Mesenchymal stem cell (in vitro differentiated cells and primary cell): ENCODE data around the gene B9D1.
A peak's percentile ranks its signal among the peaks of the same experiment; 100 is the strongest.

Experiments used
- DNase-seq: peaks from one replicate; pipeline ENCODE4 v3.0.0-alpha.2; 2013
- H2AFZ ChIP-seq: one replicate; pipeline ENCODE4 v1.6.1; 2013; ENCODE audit warnings: low read depth, mild to moderate bottlenecking, control low read depth, inconsistent platforms, low read length, moderate library complexity
- H2AK5ac ChIP-seq: 2 replicates; pipeline ENCODE4 v1.6.1; 2013; ENCODE audit warnings: low read length, moderate library complexity, mild to moderate bottlenecking, inconsistent platforms; ENCODE audit not compliant: severe bottlenecking
- H2BK120ac ChIP-seq: one replicate; pipeline ENCODE4 v1.6.1; 2013; ENCODE audit warnings: low read depth, mild to moderate bottlenecking, inconsistent platforms, low read length, moderate library complexity
- H2BK12ac ChIP-seq, 2 experiments: one replicate each; pipeline ENCODE4 v1.6.1; 2013; ENCODE audit warnings: inconsistent platforms in 2 of 2, low read length in 2 of 2, mild to moderate bottlenecking in 2 of 2, moderate library complexity in 2 of 2, control low read depth in 1 of 2
- H2BK15ac ChIP-seq: one replicate; pipeline ENCODE4 v1.6.1; 2013; ENCODE audit warnings: mild to moderate bottlenecking, low read depth, inconsistent platforms; ENCODE audit not compliant: poor library complexity, severe bottlenecking
- H2BK5ac ChIP-seq: 2 replicates; pipeline ENCODE4 v1.6.1; 2013; ENCODE audit warnings: low read depth, mild to moderate bottlenecking, low read length, control low read depth, inconsistent platforms; ENCODE audit not compliant: poor library complexity, severe bottlenecking
- H3K14ac ChIP-seq, 2 experiments: one replicate each; pipeline ENCODE4 v1.6.1; 2013; ENCODE audit warnings: inconsistent platforms in 2 of 2, low read length in 2 of 2, control low read depth in 1 of 2, mild to moderate bottlenecking in 1 of 2, moderate library complexity in 1 of 2
- H3K18ac ChIP-seq, 2 experiments: one replicate each; pipeline ENCODE4 v1.6.1; 2013; ENCODE audit warnings: inconsistent platforms in 2 of 2, low read length in 2 of 2, control low read depth in 1 of 2, low read depth in 1 of 2, mild to moderate bottlenecking in 1 of 2
- H3K23ac ChIP-seq, 2 experiments: one replicate each; pipeline ENCODE4 v1.6.1; 2013; ENCODE audit warnings: inconsistent platforms in 2 of 2, low read length in 2 of 2, mild to moderate bottlenecking in 2 of 2, moderate library complexity in 2 of 2, control low read depth in 1 of 2
- H3K27ac ChIP-seq: 2 replicates; pipeline ENCODE4 v1.5.1; 2013; ENCODE audit warnings: mild to moderate bottlenecking, moderate library complexity, low read length, control low read depth, inconsistent platforms; ENCODE audit not compliant: poor library complexity, severe bottlenecking
- H3K27me3 ChIP-seq, 2 experiments: 2 replicates each; pipeline versions ENCODE4 v1.6.1 to v1.7.0; 2013; ENCODE audit warnings: low read length in 2 of 2, mild to moderate bottlenecking in 2 of 2, moderate library complexity in 2 of 2, control low read depth in 1 of 2, inconsistent platforms in 1 of 2; ENCODE audit not compliant: control insufficient read depth in 1 of 2, insufficient read depth in 1 of 2
- H3K36me3 ChIP-seq, 2 experiments: 2 replicates each; pipeline versions ENCODE4 v1.6.1 to v1.7.0; 2013; ENCODE audit warnings: low read length in 2 of 2, control low read depth in 1 of 2, inconsistent platforms in 1 of 2, low read depth in 1 of 2, mild to moderate bottlenecking in 1 of 2; ENCODE audit not compliant: insufficient read depth in 2 of 2, control insufficient read depth in 1 of 2
- H3K4ac ChIP-seq, 2 experiments: one replicate each; pipeline ENCODE4 v1.6.1; 2013; ENCODE audit warnings: inconsistent platforms in 2 of 2, low read length in 2 of 2, mild to moderate bottlenecking in 2 of 2, moderate library complexity in 2 of 2, control low read depth in 1 of 2, low read depth in 1 of 2
- H3K4me1 ChIP-seq: 2 replicates; pipeline ENCODE4 v1.6.1; 2013; ENCODE audit warnings: low read depth, low read length, control low read depth; ENCODE audit not compliant: control insufficient read depth, insufficient read depth
- H3K4me2 ChIP-seq: 2 replicates; pipeline ENCODE4 v1.6.1; 2013; ENCODE audit warnings: low read length, mild to moderate bottlenecking, inconsistent platforms; ENCODE audit not compliant: poor library complexity, severe bottlenecking
- H3K4me3 ChIP-seq, 2 experiments: 2 replicates each; pipeline versions ENCODE4 v1.5.1 to v1.7.0; 2013; ENCODE audit warnings: low read length in 2 of 2, mild to moderate bottlenecking in 2 of 2, control low read depth in 1 of 2, low read depth in 1 of 2; ENCODE audit not compliant: insufficient read depth in 1 of 2
- H3K79me1 ChIP-seq: replicated peaks from 2 replicates; pipeline ENCODE4 v1.6.1; 2013; ENCODE audit warnings: mild to moderate bottlenecking, control low read depth, low read length, inconsistent platforms; ENCODE audit not compliant: poor library complexity, severe bottlenecking
- H3K9ac ChIP-seq: 2 replicates; pipeline ENCODE4 v1.7.0; 2013; ENCODE audit warnings: mild to moderate bottlenecking, low read length, moderate library complexity
- H3K9me3 ChIP-seq: 2 replicates; pipeline ENCODE4 v1.7.0; 2013; ENCODE audit warnings: mild to moderate bottlenecking, low read length; ENCODE audit not compliant: control insufficient read depth
- H4K8ac ChIP-seq: one replicate; pipeline ENCODE4 v1.6.1; 2013; ENCODE audit warnings: inconsistent platforms, mild to moderate bottlenecking, low read length, moderate library complexity
- H4K91ac ChIP-seq: one replicate; pipeline ENCODE4 v1.6.1; 2013; ENCODE audit warnings: mild to moderate bottlenecking, low read length, inconsistent platforms
- WGBS: methylation state at CpG from one replicate; pipeline ENCODE4 v1.1.7; 2013; ENCODE audit warnings: mixed read lengths; 5-methylcytosine and 5-hydroxymethylcytosine counted together

Gene B9D1

GRCh38 chr17:19386974-19387920, 24.7 kb upstream of the B9D1 start, which contains the start of gene MFAP4:
Gene MFAP4 (minus strand): TSS chr17:19387190. CDS start chr17:19387155, 35 bp downstream.
- Histone ChIP-seq H3K27ac (peak within 1 kb of the TSS; percentile 28), H3K23ac (peak within 1 kb of the TSS in 1 of 2 experiments; percentile 57), H3K27me3 (peaks cover 0 to 11% of the 10 kb centered on the region in 2 experiments), H2BK5ac (no peak within 1 kb of the TSS), H4K91ac (peak within 1 kb of the TSS; percentile 92), H2BK12ac (peak within 1 kb of the TSS; percentile 89 to 92), H4K8ac (peak within 1 kb of the TSS; percentile 82), H3K18ac (peak within 1 kb of the TSS; percentile 82 to 96), H3K36me3 (peaks cover 36 to 41% of the 10 kb centered on the region in 2 experiments), H3K4me1 (peaks cover 33% of the 10 kb centered on the region), H2BK120ac (peak within 1 kb of the TSS; percentile 8), H2AFZ (no peak within 1 kb of the TSS), H3K14ac (peak within 1 kb of the TSS in 1 of 2 experiments; percentile 86), H3K4me3 (peak within 1 kb of the TSS in 1 of 2 experiments; percentile 69), H3K79me1 (peaks cover 18% of the 10 kb centered on the region), H3K4me2 (peak within 1 kb of the TSS; percentile 30), H2BK15ac (peak within 1 kb of the TSS; percentile 55), H2AK5ac (peak within 1 kb of the TSS; percentile 50), H3K4ac (peak within 1 kb of the TSS; percentile 79 to 89), H3K9ac (peak within 1 kb of the TSS; percentile 72), H3K9me3 (no peaks in the 10 kb centered on the region)
- DNase-seq: peak; percentile 81
- WGBS: 9% methylated on average over 15 of the region's 22 CpGs

- Histone ChIP-seq H2BK120ac (peak overlapping the region; percentile 8), H3K27me3 (peaks cover 0 to 5% of the 10 kb centered on the region in 2 experiments), H3K4me3 (peak overlapping the region in 1 of 2 experiments; percentile 69), H2AFZ (no peak overlapping the region), H2BK5ac (no peak overlapping the region), H3K14ac (peak overlapping the region in 1 of 2 experiments; percentile 86), H3K9ac (peak overlapping the region; percentile 58), H3K9me3 (no peaks in the 10 kb centered on the region), H3K4me1 (peaks cover 32% of the 10 kb centered on the region), H3K4ac (peak overlapping the region; percentile 16 to 89), H3K79me1 (peaks cover 26% of the 10 kb centered on the region), H4K91ac (peak overlapping the region; percentile 27), H3K4me2 (peak overlapping the region; percentile 19), H3K36me3 (peaks cover 43 to 51% of the 10 kb centered on the region in 2 experiments), H3K18ac (peak overlapping the region; percentile 78 to 96), H3K27ac (peak overlapping the region; percentile 10), H3K23ac (peak overlapping the region in 1 of 2 experiments; percentile 57), H2AK5ac (no peak overlapping the region), H4K8ac (peak overlapping the region; percentile 25), H2BK15ac (peak overlapping the region; percentile 38), H2BK12ac (peak overlapping the region; percentile 60 to 89)
- peak; percentile 94 for DNase-seq
- WGBS: 46% methylated on average over 20 of the region's 20 CpGs
These were observed 23.8 kb upstream of the B9D1 start for GRCh38 chr17:19386051-19386929.

- Histone ChIP-seq H3K79me1 (peaks cover 31% of the 10 kb centered on the region), H2BK15ac (peak overlapping the region; percentile 29), H2BK12ac (peak overlapping the region; percentile 69 to 75), H3K4me3 (peak overlapping the region in 1 of 2 experiments; percentile 53), H4K91ac (peak overlapping the region; percentile 77), H2BK120ac (no peak overlapping the region), H2AK5ac (no peak overlapping the region), H4K8ac (no peak overlapping the region), H3K27ac (no peak overlapping the region), H3K27me3 (peaks cover 0 to 5% of the 10 kb centered on the region in 2 experiments), H3K4me1 (peaks cover 37% of the 10 kb centered on the region), H3K9me3 (no peaks in the 10 kb centered on the region), H3K9ac (peak overlapping the region; percentile 56), H3K23ac (peak overlapping the region in 1 of 2 experiments; percentile 35), H3K36me3 (peaks cover 50 to 58% of the 10 kb centered on the region in 2 experiments), H2BK5ac (no peak overlapping the region), H3K4ac (peak overlapping the region; percentile 50 to 75), H3K4me2 (no peak overlapping the region), H3K18ac (peak overlapping the region in 1 of 2 experiments; percentile 44), H2AFZ (no peak overlapping the region), H3K14ac (no peak overlapping the region)
- 96% methylated on average over 9 of the region's 9 CpGs for WGBS
- no peak for DNase-seq
These were observed 23.0 kb upstream of the B9D1 start for GRCh38 chr17:19385521-19385983.
